ENCODE data around the gene PTPRQ.
"Not testable (repeated sequence)": the region's sequence is repeated elsewhere in the genome, so short reads cannot be mapped to it uniquely, and the experiment has no call there.

Gene PTPRQ

DNA sequence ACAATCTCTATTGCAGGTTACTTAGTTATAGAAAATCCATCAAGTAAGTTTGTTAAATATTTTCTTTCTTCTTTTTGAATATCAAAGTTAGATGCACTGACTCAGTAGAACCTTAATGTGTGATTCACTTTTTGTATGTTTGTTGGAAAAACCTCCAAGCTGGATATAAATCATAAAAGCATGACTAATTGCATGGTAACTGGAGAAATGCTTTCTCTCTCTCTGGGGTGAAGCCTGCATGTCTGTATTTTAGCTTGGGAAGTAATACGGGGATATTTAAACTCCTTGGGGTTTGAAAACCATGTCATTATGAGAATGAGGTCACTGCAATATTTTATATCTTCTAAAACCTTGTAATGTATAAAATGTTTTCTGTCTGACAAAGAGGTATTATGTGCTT is 204.8 kb downstream of the PTPRQ start:
- DNase-seq, result no peak

DNA sequence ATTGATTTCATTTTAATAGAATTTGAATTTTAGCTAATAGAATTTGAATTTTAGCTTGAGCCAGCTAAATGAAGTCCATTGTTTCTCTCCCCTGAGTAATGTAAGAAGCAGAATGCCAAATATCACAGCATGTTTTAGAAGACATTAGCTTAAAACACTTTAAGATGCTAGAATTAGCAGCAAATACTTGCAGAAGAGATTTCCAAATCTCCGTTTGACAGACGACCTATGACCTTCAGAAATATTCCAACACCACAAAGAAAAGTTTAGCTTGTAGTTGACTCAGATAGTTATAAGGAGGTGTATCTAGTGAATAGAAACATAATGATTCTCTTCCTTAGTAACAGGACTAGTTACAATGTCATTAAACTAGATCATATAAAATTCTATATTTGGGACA is 211.7 kb downstream of the PTPRQ start:
- no peak for DNase-seq

DNA sequence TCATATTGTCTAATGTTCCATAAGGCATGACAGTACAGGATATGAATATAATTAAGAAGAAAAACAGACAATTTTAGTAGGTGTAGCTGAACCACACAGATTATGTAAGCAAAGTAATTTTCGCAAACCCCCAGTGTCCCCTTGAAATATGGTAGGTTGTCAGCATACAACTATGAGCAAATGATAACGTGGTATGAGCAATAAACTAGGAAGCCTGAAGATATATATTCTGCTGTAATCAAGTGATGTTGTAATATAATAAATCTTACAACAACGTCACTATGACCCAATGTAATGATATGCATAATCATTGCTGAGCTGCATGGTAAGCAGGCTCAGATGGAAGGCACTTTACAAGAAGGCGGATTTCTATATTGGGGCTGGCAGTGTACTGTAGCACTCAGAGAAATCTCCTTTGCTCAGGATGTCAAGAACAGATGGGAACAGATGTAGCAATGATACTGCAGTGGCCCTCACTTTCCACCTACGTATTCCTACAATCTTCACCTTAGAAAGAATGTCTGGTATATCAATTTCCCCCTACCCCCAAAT is 215.6 kb downstream of the PTPRQ start:
- DNase-seq, result no peak

DNA sequence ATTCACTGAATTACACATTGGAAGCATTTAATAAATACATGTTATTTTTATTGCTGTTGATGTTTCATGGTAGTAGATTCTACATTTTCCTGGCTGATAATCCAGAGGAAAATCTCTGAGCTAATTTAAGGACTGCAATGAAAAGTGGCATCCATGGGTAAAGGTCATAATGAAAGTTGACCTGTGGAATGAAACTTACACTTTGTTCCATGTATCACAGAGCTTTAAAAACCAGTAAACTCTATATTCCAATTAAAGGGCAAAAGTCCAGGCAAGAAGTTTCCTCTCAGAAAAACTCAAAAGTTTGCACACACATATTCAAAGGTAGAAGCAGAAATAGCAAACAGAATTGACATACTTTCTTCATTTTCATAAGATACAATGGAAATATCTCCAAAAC is 218.6 kb downstream of the PTPRQ start:
- DNase-seq, result no peak

DNA sequence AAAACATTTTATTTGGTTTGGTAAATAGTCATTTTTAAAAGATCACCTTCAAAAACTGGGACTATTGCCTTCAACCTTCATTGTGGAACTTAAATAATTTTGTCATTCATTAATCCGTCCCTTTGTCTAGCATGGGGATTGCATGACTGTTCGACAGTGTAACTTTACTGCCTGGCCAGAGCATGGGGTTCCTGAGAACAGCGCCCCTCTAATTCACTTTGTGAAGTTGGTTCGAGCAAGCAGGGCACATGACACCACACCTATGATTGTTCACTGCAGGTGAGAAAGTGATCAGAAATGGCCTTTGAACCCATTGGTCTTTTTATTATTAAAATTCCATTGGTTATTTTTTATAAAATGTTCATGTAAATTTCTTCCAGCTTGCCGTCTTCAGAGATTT is 226.2 kb downstream of the PTPRQ start:
- DNase-seq, result no peak

DNA sequence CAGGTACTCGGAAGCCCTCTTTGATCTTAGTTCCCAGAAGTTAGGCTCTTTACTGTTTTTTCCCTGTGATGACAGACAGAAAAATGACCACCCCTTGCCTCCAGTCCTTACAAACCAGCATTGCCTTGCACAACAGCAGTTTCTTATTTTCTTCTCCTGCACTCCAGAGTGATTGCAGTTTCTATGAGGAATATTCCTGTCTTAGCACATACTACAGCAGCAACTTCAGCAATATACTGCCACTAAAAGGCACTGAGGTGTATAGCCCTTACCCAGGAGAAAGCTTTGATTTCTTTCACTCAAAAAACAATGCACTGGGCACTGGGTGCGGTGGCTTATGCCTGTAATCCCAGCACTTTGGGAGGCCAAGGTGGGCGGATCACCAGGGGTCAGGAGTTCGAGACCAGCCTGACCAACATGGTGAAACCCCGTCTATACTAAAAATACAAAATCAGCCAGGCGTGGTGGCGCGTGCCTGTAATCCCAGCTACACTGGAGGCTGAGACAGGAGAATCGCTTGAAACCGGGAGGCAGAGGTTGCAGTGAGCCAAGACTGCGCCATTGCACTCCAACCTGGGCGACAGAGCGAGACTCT is 232.1 kb downstream of the PTPRQ start:
- not testable (repeated sequence) for DNase-seq

DNA sequence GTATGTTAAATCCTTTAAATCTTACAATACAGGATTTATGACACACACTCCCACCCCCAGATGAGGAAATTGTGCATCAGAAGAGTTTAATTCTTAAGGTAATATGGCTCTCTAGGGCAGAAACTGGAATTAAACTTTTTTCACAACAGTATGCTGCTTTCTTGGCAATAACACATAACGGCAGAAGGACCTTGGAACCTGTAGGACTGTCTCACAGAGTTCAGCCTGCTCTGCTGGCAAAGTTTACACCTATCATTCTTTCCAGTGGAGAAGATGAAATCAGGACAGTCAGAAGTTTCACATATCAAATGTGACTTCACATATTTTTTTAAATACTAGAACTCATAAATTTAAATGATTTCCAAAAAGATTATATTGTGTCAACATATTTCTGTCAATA is 232.8 kb downstream of the PTPRQ start:
- DNase-seq, result no peak

DNA sequence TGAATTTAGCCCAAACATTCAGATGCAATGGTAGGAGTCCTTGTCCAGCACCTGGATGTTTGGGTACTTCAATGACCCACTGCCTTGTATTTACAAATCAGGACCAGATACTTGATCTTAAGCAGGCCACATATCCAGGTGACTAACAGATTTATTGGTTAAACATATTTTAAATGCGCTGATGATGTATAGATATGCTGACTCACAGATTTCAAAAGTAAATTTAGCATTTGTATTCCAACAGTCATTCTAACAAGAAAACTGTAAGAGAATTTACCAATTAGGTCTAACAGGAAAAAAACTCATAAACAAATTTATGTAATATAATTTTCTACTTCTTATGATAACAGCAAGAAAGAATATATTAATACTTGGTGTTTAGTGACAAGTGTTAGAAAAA is 234.0 kb downstream of the PTPRQ start:
- no peak for DNase-seq

DNA sequence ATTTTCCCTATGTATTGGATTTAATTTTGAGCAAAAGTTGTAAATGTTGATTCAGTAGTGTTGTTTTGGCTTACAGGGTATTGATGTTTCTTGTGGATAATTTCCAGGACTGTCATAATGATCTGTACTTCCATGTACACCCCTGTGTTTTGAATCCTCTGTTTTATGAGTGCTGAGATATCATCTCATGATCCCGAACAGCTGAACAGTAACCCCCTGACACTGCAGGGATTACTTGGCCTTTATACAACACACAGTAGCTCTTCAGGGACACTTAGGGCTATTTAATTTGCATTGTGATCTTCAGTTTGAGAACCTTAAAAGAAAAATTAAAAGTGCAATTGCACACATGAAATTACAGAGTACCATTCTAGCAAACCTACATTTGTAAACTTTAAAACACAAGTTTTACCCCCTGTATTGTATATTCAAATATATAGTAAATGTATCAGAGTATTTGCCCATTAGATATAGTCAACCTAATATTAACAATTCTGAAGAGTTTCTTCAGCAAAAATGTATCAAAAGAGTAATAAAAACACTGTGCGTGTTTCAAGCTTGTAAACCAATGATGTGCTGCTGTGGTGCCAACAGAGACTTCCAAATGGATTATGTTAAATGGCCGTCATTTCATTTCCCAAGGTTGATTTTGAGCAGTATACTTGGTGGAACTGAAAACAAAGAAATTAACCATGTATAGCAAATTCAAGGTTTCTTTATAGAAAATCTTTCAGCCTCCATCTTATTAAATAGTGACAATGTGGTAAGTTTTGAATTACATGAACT is 235.5 kb downstream of the PTPRQ start:
- DNase-seq, result no peak

DNA sequence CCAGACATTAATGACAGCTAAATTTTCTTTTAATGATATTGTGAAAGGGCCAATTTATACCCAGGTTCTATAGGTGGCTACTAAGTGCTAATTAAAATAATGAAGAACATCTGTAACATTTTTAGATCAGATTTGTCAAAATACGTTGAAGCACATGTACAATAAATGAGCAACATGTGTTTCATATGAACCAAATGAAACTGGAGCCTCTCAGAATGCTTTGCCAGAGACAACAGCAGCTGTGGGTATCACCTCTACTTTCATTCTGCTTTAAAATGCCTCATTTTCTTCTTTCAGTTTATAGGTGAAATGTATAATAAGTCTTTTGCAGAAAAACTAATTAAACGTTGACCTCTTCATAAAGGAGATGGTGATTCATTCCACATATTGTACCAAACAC is 237.3 kb downstream of the PTPRQ start:
- no peak for DNase-seq

DNA sequence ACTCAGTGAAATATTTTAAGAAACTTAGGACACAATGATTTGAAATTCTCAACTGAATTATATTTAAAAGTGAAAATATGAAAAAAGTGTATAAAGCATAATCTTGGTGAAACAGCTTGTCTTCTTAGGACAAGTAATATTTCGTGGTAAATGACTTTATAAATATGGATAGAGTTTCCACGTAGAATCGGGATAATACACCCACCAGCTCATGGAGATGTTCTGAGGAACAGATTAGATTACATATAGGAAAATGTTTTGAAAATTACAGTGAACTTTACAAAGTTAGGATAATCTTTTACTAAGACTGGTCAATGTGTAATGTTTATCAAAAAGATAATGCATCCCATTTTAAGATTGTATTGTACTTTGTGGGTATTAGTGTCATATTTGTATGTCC is 237.8 kb downstream of the PTPRQ start:
- DNase-seq, result no peak

DNA sequence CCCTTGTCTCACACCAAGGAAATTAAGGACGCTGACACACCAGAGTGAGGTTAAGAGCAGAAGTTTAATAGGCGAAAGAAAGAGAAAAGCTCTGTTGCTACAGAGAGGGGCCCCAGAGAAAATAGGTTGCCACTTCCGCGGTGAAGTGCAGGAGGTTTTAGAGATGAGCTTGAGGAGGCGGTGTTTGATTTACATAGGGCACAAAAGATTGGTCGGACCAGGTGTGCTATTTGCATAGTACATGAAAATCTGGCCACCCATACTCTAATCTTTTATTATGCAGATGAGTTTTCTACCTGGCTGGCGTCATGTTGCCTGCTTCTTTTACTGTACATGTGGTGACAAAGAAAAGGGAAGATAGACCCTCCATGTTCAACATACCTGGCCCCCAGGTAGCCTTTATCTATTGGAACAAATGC is 240.1 kb downstream of the PTPRQ start:
- DNase-seq, result no peak

DNA sequence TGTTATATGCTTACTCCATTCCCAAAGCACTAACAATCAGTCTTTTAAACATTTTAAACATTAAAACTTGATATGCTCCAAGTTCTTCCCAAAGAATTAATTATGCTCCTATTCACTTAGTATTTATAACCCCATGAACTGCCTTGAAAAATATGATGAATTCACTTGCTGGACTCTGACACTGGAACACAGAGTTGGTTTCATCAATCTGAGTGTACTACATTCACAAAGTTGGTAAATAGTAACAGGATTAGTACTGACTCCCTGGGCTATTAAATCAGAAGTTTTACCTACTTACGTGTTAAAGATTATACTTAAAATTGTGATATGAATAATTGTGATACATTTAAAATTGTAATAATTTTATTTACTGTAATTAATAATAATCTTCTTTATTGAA is 246.1 kb downstream of the PTPRQ start:
- no peak for DNase-seq

DNA sequence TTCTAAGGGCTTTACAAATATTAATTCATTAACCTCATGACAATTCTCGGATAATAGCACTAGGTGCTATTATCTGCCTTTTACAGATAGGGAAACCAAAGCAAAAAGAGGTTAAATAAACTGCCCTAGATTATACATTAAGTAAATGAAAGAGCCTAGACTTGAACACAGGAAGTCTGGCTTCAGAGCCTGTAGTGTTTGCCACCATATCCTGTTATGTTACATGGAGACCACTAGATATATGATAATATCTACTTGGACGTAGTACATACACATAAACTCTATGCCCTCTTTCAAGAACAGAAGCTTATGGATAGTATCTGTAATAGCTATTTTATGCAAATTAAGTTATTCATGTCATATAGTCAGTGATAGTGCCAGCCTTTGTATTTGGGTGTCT is 246.5 kb downstream of the PTPRQ start:
- no peak for DNase-seq

DNA sequence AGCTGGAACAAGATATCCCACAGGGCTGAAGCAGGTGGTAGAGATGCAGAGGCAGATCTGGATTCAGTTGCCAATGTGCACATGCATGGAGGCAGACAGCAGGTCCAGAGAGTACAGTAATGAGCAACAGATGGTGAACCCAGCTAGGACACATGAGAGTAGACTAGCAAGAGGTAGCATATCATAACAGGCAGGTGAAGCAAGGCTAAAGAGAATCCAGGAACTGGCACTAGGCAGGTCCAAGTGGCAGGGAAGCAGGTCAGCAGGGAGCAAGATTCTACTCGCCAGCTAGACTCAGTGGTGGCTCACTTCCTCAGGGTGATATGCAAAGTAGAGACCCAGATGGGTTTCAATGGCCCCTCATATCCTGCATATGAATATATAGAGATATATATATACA is 248.1 kb downstream of the PTPRQ start:
- no peak for DNase-seq

DNA sequence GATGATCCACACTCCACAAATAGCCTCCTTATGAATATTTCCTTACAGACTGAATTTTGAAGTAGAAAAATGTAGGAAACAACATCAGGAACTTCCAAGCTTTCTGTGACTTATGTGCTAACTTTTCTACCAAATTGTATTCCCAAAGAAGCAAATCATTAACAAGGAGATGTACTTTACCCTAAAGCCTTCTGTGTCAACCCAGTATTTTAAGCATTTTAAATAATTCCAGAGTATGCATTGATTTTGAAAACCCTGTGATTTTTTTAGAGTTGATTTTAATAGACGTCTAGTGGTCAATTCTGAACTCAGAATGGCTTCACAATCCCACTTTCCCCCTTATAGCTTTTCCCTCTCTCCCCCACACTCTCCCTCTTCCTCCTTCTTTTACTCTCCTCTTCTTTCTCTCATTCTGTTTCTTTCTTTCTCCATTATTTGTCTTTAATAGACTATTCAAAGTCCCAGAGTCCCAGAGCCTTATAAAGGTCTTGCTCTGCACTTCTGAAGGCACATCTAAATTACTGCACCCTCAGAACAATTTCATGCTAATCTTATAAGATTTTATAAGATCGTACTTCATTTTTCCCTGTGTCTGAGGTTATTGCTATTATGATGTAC is 253.3 kb downstream of the PTPRQ start:
- no peak for DNase-seq

DNA sequence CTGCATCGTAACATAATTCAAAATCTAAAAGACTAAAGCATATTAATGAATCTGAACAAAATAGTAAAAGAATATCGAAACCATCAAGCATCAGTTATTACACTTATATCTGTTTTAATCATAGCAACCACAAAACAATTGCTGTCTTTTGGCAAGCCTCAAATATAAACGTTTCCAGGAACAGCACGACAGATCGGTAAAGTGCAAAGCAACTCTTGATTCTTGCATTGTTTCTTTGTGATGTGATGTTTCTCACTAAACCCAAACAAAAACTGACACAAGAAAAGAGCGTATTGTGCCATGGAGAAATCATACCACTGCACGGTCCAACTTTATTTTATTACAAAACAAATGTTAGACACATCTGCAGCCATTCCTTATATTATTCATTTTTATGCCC is 254.2 kb downstream of the PTPRQ start:
- no peak for DNase-seq

DNA sequence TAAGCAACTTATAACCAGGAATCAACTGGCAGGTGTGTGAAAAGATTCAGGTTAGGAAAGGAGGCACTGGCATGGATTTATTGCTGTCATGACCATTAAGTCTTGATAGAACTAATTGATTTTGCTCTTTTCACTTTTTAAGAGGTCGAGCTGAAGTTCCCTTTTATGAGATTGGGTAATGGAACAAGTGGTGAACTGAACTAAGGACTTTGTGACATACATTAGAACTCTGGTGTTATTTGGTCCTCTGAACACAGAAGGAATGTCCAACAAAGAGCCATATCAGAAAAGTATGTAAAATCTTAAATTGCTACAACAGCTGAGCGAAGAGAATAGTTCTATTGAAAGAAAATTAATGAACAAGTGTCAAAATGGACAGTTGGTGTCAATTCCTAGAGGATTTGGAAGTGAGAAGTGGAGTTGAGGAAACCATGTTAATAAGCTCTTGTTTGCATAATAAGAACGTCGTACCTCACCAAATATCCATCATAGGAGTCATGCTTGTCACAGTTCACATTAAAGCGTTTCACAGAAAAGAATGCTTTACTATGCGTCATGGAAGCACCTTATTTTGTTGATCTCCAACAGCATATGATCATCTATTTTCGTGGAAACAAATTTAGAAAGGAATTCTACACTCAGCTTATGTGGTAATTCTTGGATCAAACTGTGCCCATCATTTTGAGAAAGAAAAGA is 255.0 kb downstream of the PTPRQ start:
- no peak for DNase-seq

DNA sequence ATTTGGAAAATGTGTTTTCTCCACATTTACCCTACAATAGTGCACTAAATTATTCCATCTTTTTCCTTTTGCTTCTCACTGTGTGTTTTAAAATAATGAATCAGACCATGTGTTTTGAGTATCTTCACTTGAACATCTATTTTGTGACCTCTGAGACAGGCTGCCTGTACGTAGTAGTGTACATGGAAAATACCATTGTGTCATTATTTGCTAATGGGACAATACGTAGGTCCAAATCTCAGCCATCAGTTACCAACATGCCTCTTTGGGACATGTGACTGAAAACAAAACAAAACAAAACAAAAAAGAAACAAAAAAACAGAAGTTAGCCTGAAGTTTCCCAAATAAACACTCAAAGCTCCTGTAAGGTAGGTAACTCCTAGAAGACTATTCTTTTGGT is 256.3 kb downstream of the PTPRQ start:
- no peak for DNase-seq

DNA sequence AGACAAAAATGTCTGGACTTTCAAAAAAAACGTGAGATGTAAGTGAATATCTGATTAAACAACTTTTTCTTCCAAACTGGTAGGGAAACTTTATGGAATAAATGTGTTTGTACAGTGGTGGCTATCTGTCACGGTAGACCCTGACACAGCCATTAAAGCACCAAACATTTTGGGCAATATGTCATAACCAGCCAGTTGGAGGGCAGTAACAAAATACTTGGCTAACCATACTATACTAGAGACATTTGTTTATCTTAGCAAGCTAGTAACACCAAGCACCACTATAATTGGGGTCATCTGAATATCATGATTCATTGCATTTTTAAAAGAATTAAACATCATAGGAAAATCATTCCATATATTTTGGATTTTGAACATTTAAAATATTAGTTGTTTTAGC is 257.4 kb downstream of the PTPRQ start:
- DNase-seq, result no peak

DNA sequence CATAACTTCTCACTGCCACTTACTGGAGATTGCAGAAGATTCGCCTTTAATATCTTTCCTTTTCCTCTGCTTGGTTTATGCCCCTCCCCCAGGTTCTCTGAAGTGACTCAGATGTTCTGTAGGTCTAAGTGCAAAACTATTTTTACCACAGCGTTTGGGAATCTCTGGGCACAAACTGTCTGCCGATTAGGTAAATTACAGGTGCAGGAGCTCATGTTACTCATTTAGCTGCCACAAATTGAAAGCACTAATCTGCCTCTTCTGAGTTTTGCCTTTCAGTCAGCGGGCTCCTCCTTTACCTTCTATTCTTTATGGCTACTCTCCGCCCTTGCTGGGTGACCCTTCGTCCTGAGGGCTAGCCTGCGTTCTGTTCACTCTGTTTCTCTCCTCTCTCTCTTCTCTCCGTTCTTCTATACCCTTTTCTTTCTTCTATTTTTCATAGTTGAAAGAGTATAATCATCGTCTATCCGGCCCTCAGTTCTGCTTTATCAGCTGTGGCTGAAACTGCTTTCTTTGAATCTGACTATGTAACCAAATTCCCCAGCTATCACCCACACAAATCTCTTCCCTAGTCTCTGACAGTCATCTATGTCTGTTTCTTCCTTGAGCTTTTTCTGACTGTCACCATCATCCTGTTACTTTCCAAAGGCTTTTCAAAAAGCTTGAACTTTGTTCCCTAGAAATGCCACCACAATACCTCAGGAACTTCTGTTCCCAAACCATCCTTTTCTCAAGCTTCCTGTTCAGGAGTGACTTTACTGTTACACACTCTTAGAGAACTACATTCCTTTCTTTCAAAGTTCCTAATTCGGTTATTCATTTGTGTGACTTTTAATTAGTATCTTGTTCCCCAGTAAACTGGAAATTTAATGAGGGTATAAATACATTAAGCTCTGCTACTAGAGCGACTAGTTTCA is 259.1 kb downstream of the PTPRQ start:
- DNase-seq, result no peak

DNA sequence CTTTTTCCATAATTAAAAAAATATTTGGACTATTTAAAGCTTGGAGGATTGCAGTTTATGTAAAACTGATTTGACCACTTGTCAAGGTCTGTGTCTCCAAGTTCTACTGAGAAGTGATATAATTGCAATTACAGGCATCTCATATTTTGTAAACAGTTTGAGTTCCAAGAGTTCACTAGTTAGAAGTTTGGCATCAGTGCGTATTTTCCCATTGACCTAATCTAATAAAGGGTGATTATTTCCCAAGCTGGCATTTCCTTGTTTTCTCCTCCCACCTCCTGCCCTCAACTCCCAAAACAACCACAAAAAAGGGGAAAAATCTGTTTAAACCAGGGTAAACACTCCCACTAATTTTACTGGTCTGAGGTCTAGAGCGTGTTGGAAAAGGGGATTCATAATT is 260.4 kb downstream of the PTPRQ start:
- no peak for DNase-seq

Data from KG1 (cell line).